Stimulated activated CD4-positive, alpha-beta T cell treated with anti-CD3 and anti-CD28 coated beads, TNF-alpha, amount 100 ng/mL, for 1 hour (primary cell): ENCODE results near the gene EPB41L2.
A peak's percentile ranks its signal among the peaks of the same experiment; 100 is the strongest.
"Not testable (repeated sequence)": the region's sequence is repeated elsewhere in the genome, so short reads cannot be mapped to it uniquely, and the experiment has no call there.

Experiments used
- DNase-seq, 3 donors: peaks; one replicate each; pipeline ENCODE4 v3.0.0-alpha.2; 2020; ENCODE audit warnings: low read depth in 3 of 3, low spot score in 1 of 3

The EPB41L2 gene

DNA sequence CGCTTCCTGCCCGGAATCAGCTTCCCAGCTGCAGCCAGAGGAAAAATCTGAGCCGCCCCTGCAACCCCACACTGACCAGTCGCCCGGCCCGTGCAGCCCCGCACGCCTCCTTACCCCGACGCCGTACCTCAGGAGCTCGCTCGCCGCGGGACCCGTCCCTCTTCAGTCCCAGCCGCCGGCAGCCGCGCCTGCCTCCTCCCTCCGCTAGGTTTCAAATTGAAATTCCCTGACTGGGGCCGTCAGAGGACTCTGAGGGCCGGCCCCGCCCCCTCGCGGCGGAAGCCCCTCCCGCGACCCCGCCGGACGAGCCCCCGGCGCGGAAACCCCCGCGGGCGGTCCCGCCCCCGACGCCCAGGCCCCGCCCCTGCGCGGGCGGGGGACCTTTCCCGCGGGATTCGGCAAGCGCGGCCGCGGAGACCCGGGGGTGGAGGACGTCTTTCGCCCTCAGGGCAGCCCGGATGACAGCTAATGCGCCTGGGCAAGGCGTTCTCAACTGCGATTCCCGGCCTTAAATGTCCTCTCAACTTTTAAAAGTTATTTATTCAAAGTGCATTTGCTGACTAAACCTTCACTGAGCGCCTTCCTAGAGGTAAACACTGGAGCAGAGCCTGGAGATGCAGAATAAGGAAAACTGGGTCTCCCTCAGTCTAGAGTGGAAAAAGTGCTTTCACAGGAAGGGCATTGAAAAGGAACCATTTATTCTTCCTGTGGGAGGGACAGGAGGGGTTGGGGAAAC lies at the start of gene EPB41L2:
Gene EPB41L2, minus strand, starts transcription at position 218 of the 736 bp plus-strand sequence. CDS start 106,760 bp downstream, outside the sequence.
- peak; percentile 42 to 70 (median 68) for DNase-seq

DNA sequence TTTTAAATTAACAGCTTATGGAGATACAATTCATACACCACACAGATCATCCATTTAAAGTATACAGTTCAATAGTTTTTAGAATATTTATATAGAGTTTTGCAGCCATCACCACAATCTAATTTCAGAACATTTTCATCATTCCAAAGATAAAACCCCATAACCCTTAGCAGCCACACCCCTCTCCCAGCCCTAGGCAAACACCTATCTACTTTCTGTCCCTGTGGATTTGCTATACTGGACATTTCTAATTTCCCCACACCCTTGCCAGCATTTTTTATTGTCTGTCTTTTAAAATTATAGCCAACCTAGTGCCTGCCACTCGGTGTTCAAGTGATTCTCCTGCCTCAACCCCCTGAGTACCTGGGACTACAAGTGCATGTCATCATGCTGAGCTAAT lies 49.2 kb upstream of the EPB41L2 start:
- no peak for DNase-seq

DNA sequence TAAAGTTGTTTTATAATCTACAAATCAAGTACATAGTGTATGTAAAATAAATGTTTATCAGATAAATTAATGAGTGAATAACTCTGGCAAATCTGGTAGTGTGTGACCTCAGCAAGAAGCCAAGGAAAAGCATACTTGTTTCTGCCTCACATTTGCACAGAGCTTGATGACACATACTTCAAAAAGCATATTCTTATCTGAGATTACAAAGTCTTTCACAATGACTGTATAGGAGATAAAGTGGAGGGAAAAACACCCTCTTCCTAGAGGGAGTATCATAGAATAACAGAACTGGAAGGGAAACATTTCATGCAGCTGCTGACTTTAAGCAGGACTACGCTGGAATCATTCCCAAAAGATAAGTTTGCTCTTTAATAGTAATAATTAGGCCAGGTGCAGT lies 44.1 kb upstream of the EPB41L2 start:
- no peak for DNase-seq

DNA sequence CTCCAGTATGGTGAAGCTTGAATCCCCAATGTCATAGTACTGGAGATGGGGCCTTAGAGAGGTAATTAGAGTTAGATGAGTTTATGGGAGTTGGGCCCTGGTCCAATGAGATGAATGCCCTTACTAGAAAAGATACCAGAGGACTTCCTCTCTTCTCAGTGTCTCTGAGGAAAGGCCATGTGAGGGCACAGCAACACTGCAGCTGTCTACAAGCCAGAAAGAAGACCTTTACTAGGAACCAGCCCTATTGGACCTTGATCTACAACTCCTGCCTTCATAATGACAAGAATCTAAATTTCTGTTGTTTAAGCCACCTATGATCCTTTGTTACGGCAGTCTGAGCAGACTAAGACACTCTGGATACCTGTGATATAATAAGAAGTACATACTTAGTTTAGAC lies 40.9 kb upstream of the EPB41L2 start:
- DNase-seq: no peak

DNA sequence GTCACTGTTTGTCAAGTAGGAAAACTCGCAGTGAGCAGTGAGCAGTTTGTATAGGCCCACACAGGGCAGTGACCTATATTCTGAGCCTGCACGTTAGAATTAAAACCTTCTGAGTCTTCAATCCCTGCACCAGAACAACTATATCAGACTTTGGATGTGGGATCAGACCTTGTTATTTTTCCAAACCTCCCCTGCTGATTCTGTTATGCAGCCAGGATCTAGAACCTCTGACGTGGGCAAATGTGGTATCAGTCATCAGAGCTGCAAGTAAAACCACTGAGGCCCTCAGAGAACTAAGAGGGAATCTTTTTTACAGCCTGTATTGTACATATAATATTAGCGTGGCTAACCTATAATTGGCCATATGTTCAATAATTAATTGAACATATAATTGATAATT lies 40.3 kb upstream of the EPB41L2 start:
- DNase-seq: no peak

DNA sequence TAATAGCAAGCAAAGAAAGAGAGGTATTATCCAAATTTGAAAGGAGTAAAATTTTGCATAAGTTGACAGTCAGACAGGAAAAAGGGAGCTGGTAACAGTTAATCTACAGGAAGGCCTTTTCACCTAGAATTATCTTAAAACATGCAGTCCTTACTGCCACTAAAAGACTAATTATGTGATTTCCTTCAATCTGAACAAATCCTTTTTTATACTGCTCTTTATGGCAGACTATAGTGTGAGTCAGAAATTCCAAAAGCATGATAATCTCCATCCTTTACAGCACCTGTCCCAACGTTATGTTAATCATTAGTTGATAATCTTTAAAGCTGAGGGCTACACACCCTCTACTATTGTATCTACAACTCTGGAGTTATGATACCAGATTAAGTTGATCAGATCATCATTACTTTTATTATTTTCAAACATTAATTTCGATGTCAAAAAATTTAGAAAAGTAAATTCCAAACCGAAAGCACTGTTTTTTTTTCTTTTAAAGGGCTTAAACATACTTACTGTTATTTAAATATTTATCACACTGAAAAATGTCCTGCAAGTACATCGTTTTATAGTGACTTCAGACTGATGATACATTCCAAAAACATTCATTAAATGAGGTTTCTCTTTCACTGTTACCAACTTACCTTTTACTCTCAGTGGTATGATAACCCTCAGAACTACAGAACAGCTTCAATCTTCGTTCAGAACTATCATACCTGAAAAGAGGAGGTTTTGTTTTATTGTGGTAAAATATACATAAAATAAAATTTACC lies 39.1 kb upstream of the EPB41L2 start:
- DNase-seq: no peak

DNA sequence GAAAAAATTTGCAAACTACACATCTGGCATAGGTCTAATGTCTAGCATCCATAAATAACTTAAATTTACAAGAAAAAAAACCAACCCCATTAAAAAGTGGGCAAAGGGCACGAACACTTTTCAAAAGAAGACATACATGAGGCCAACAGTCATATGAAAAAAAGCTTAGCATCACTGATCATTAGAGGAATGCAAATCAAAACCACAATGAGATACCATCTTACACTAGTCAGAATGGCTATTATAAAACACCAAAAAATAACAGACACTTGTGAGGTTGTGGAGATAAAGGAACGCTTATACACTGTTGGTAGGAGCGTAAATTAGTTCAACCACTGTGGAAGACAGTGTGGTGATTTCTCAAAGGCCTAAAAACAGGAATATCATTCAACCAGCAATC lies 33.7 kb upstream of the EPB41L2 start:
- DNase-seq: no peak

DNA sequence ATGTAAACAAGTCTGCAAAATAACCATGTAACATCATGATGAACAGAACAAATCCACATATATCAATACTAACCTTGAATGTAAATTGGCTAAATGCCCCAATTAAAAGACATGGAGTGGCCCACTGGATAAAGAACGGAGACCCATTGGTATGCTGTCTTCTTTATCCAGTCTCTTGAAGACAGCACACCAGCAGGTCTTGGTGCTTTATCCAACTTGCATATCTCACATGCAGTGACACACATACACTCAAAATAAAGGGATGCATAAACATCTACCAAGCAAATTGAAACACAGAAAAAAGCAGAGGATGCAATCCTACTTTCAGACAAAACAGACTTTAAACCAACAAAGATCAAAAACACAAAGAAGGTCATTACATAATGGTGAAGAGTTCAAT lies 30.3 kb upstream of the EPB41L2 start:
- no peak for DNase-seq

DNA sequence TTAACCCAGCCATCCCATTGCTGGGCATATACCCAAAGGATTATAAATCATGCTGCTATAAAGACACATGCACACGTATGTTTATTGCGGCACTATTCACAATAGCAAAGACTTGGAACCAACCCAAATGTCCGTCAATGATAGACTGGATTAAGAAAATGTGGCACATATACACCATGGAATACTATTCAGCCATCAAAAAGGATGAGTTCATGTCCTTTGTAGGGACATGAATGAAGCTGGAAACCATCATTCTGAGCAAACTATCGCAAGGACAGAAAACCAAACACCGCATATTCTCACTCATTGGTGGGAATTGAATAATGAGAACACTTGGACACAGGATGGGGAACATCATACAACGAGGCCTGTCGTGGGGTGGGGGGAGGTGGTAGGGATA lies 28.9 kb upstream of the EPB41L2 start:
- DNase-seq: not testable (repeated sequence)

DNA sequence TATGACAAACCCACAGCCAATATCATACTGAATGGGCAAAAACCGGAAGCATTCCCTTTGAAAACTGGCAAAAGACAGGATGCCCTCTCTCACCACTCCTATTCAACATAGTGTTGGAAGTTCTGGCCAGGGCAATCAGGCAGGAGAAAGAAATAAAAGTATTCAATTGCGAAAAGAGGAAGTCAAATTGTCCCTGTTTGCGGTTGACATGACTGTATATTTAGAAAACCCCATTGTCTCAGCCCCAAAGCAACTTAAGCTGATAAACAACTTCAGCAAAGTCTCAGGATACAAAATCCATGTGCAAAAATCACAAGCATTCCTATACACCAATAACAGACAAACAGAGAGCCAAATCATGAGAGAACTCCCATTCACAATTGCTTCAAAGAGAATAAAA lies 27.3 kb upstream of the EPB41L2 start:
- not testable (repeated sequence) for DNase-seq

DNA sequence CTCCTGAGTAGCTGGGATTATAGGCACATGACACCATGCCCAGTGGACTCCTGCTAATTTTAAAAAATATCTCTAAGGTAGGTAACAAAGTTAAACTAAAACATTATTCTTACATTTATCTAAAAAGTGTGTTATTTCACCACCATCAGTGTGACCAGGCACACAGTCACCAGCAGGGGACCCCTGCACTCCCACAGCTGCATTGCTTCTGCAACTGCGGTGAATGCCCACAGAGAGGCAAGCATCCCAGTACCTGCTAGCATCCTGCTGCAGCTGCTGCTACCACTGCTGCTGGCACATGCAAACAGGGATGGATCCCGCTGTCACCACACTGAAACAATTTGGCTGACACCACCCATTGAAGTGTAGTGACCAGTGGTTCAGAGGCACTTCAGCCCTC lies 21.9 kb upstream of the EPB41L2 start:
- DNase-seq: no peak

DNA sequence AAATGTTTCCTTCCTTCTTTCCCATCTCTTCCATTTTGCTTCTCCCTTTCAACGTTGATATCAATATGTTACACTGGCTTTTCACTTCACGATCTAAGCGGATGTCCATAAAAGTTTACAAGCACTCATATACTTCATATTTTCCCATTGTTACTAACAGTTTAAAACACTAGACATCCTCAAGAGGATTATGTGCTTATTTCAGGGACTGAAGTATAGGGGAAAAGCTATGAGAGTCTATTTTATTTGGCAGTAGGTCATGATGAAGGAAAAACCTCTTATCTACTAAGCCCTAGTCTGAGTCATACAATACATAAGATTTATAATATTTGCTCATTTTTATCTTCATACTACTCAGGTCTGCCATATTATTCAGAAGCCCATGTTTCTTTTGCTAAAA lies 20.6 kb upstream of the EPB41L2 start:
- no peak for DNase-seq

DNA sequence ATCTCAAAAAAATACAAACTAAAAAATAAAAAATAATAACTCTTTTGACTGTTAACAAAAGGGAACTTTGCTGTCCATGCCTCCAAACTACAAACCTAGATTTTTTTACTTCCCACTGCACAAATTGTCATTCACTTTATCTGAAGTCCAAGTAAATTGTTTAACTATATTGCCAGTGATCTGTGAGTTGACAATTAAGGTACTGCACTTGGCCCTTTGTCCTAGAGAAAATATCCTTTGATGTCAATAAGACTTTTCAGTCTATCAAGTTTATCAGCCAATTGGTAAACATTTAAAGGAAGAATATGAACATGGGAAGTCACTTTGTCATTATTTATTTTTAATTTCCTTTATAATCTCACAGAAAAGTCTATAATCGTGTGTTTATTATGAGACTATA lies 19.3 kb upstream of the EPB41L2 start:
- no peak for DNase-seq

DNA sequence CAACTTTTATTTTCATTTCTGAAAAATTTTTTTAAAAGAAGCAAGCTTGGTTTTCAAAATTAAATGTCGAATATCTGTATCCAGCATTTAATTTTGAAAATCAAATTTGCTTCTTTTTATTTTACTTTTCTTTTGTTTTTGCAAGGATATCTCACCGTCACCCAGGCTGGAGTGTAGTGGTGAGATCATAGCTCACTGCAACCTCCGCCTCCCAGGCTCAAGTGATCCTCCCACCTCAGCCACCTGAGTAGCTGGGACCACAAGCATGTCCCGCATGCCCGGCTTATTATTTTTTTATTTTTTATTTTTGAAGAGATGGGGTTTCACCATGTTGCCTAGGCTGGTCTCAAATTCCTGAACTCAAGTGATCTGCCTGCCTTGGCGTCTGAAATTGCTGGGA lies 17.0 kb upstream of the EPB41L2 start:
- DNase-seq: no peak

DNA sequence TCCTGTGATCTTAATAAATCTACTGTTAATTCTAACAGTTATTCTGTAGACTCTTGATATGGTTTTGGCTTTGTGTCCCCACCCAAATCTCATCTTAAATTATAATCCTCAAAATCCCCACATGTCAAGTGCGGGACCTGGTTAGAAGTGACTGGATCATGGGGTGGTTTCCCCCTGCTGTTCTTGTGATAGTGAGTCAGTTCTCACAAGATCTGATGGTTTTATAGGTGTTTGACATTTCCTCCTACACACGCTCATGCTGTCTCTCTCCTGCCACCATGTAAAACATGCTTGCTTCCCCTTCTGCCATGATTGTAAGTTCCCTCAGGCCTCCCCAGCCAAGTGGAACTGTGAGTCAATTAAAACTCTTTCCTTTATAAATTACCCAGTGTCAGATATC lies 10.5 kb upstream of the EPB41L2 start:
- DNase-seq: no peak

DNA sequence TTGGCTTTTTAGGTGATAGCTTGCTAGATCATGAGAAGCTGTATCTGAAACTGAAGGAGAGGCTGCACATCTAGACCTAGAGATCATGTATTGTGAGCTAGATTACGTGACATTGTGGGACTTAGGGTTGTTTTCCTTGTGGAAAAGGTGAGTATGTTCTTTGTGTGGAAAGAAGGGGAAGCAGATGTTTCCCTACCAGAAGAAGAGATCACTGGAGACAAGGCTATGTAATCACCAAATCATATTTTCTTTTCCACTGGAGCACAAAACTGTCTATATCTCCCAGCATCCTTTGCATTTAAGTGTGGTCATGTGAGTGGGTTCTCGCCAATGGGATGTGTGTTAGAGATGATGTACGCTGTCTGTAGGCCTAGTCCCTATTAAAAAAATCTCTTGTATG lies 7.0 kb upstream of the EPB41L2 start:
- DNase-seq: no peak

DNA sequence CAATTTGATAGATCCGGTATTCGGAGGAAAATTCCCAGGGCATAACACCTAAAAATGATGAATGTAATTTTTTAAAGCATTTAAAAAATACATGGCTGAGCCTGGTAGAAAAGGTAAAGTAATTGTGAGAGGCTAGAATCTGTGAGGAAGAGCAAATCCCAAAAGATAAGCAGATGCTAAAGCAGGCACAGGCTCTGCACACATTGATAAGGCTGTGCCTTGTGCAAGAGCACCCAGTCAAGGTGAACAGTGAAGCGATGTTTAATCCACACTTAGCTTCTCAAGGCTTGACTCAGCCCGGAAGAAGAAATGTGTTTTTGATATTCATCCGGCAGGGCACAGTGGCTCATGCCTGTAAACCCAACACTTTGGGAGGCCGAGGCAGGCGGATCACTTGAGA lies 5.1 kb upstream of the EPB41L2 start:
- no peak for DNase-seq

DNA sequence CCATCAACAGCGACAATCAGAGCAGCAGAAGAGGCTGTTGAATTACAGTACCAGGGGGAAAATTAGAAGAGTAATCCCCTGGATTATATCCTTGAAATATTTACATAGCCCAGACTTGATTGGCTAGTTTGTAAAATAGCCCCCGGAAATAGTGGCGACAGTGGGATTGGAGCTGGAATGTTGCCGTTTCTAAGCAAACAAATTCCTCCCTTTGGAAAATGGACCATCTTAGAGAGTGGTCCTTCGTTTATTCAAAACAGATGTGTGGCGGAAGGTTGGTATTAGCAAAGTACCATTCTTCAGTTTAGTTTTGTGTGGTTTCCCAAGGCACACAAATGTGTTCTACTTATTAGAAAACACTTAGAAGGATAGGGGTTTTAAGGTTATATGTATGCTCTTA lies 4.5 kb upstream of the EPB41L2 start:
- DNase-seq: no peak

DNA sequence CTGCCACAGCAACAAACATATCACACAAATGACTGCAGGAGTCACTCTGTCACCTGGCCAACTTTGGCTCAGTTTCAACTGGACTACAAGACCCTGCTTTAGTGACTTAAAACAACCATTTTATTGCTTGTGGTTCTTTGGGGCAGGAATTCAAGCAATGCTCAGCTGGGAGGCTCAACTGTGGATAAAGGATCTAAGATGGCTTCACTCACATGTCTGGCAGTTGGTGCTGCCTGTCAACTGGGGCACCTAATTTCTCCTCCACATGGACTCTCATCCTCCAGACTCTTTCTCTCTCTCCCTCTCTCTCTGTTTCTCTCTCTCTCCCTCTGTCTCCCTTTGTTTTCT lies 2.8 kb upstream of the EPB41L2 start:
- DNase-seq: no peak

DNA sequence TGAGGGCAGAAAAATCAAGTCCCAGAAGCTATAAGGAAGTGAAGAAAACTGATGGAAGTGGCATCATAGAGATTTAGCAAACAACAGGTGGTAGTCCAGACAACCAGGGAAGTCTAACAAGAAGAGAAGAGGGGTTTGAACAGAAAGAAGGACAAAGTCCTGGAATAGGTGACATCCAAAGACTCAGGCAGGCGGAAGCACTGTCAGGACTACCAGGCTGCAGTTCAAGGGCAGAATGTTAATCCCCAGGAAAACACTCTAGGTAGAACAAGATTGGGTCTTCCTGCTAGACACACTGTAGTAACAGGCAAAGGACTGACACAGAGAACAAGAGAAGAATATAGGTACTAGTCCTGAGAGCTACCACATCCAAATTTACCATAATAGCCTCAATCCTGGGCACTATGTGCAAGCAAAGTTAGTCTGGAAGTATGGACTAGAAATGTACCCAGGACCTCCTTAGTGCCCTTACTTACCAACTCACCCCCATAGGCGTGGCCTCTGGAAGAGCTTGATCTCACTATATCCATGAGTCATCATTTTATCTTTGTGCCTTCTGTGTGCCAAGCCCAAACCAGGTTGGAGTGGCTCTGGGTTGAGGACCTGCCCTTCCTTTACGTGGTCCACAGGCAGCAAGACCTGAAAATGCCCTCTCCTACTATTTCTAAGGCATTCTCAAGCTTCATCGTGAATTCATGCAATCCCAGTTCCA lies 2.2 kb upstream of the EPB41L2 start:
- no peak for DNase-seq

DNA sequence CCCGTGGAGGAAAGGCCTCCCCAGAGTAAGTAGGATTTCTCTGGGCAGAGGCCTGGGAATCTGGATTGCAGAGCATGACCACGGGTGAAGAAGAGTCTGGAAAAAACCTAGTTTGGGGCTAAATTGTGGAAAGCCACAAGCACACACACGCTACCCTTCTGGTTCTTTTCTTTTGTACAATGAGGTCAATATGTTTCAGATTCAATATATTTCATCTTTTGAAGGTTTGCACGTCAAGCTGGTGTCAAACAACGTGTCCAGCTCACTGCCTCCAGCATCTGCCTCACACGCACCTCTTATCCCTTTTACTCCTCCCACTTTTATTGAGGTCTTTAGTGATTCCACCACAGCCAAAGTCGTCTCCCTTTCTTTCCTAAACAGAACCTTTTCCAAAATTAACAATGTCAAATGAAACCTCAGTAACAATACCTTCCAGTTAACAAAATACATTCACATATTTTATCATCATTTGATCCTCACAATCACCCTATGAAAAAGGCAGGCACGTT lies 773 bp upstream of the EPB41L2 start:
- no peak for DNase-seq
